ENCODE data around the gene AMPD2.

GRCh38 chr1:109623601-109624161 lies 4.0 kb downstream of the AMPD2 start:
- no peak for TF ChIP-seq POLR2AphosphoS5 (IDR thresholded peaks at IDR 0.05; ENCODE audit: low read depth, low read length)
- TF ChIP-seq POLR2A (IDR thresholded peaks at IDR 0.05; ENCODE audit: low read depth, low read length): no peak
